ENCODE results near the gene CD36.

GRCh38 chr7:80722616-80723195 lies 84.3 kb downstream of the CD36 start:
- TF ChIP-seq CTCF (IDR thresholded peaks at IDR 0.05; ENCODE audit: insufficient read depth, low read depth, low read length) (no peak), EZH2 (IDR thresholded peaks at IDR 0.05; ENCODE audit: insufficient read depth, low read length) (no peak)

Data from astrocyte (in vitro differentiated cells and primary cell).